Sigmoid colon (tissue), 7 donors: Measurements from ENCODE around the gene TLCD3A. TPM values are rescaled to one million over a fixed set of nuclear protein-coding genes. Genes with fewer than 3 reads are reported as not detected.

Experiments used
- DNase-seq: peaks from one replicate; pipeline ENCODE4 v3.0.0-alpha.2; 2019
- H3K27ac ChIP-seq, 4 donors: fragments of 200-600 bp; sonication (generic); one replicate each; pipeline ENCODE4 v1.5.1; 2016 to 2019; ENCODE audit warnings: mild to moderate bottlenecking in 1 of 4
- H3K27me3 ChIP-seq, 3 donors: fragments of 200-600 bp; sonication (generic); one replicate each; pipeline ENCODE4 v1.5.1; 2019; ENCODE audit warnings: mild to moderate bottlenecking in 1 of 3
- H3K36me3 ChIP-seq, 4 donors: fragments of 200-600 bp; sonication (generic); one replicate each; pipeline ENCODE4 v1.5.1; 2016 to 2019
- H3K4me1 ChIP-seq, 4 donors: fragments of 200-600 bp; sonication (generic); one replicate each; pipeline ENCODE4 v1.5.1; 2017 to 2019
- H3K4me3 ChIP-seq, 4 donors: fragments of 200-600 bp; sonication (generic); one replicate each; pipeline ENCODE4 v1.5.1; 2017 to 2019; ENCODE audit warnings: mild to moderate bottlenecking in 2 of 4, moderate library complexity in 1 of 4
- H3K9me3 ChIP-seq, 4 donors: fragments of 200-600 bp in 3 of 4; sonication (generic) in 3 of 4; one replicate each; pipeline versions ENCODE4 v1.5.1 to v1.6.1; 2013 to 2019
- CTCF ChIP-seq, 4 experiments: fragments of 450-650 bp in 3 of 4; fragments of 200-600 bp in 1 of 4; IDR thresholded peaks; one replicate each; pipeline ENCODE4 v1.5.1; 2016 to 2019; ENCODE audit warnings: antibody characterized with exemption in 4 of 4, mild to moderate bottlenecking in 3 of 4, moderate library complexity in 2 of 4
- EP300 ChIP-seq, 4 donors: sonication (generic); formaldehyde crosslinking; IDR thresholded peaks; one replicate each; pipeline ENCODE4 v1.6.1; 2017; ENCODE audit warnings: antibody characterized with exemption in 4 of 4
- POLR2A ChIP-seq, 2 donors: fragments of 450-650 bp; IDR thresholded peaks; one replicate each; pipeline ENCODE4 v1.6.1; 2016; ENCODE audit warnings: antibody characterized with exemption in 2 of 2, mild to moderate bottlenecking in 2 of 2, moderate library complexity in 2 of 2
- POLR2AphosphoS5 ChIP-seq, 4 donors: sonication (generic); formaldehyde crosslinking; IDR thresholded peaks; one replicate each; pipeline ENCODE4 v1.6.1; 2017; ENCODE audit warnings: antibody characterized with exemption in 4 of 4
- WGBS, 2 donors: extraction: QIAGEN DNeasy Blood & Tissue Kit; methylation state at CpG; one replicate each; pipeline ENCODE4 v1.1.7; 2013; 5-methylcytosine and 5-hydroxymethylcytosine counted together
- intact Hi-C: fragments of 100-400 bp; cut with DNase I; formaldehyde crosslinking; loops from one replicate; pipeline ENCODE4 v1.15.1; 2023
- polyA plus RNA-seq, 3 donors: library from polyadenylated mRNA; stranded (reverse); fragments of 200-250 nt; gene quantifications; one replicate each; pipeline ENCODE4 v1.2.3, GENCODE V29; 2013
- total RNA-seq, 4 donors: library from RNA; depleted of rRNA; stranded (reverse); fragments of >200 nt; gene quantifications; one replicate each; pipeline ENCODE4 v1.1.0, GENCODE V29; 2016
- donor health status: healthy with polysubstance abuse.
- donor health status: Bipolar disorder and iron deficiency.
- donor health status: healthy.

The TLCD3A gene
- total RNA-seq, result 1 to 10 TPM; 2.6 to 9.4 (median 3.5) TPM
- polyA plus RNA-seq, result 10 to 100 TPM in 1 of 3 donors, 1 to 10 TPM in 2; 1.8 to 10.3 (median 4.8) TPM

- no peak for TF ChIP-seq EP300 (IDR thresholded peaks at IDR 0.05)
- TF ChIP-seq POLR2AphosphoS5 (IDR thresholded peaks at IDR 0.05), result peak in 1 of 4 donors; percentile 20
- no peak for TF ChIP-seq POLR2A (IDR thresholded peaks at IDR 0.05)
- H3K4me3 ChIP-seq, result peak within 1 kb of the TSS; percentile 69 to 89 (median 80)
- no peaks in the 10 kb centered on the region for H3K9me3 ChIP-seq
- no peaks in the 10 kb centered on the region for H3K36me3 ChIP-seq
- H3K4me1 ChIP-seq, result peaks cover 0 to 27% (median 19%) of the 10 kb centered on the region in 4 donors
- H3K27me3 ChIP-seq, result no peaks in the 10 kb centered on the region
- intact Hi-C loops, result no loop called here
- peak within 1 kb of the TSS; percentile 85 to 91 (median 87) for H3K27ac ChIP-seq
- peak; percentile 87 for DNase-seq
- 1% methylated on average over 126 of the region's 126 CpGs for WGBS, 2 donors
Measured at GRCh38 chr17:732067-732901, at the start of gene TLCD3A. TLCD3A (plus strand) TSS chr17:732596; CDS start chr17:732648, 52 bp downstream.

GRCh38 chr17:683040-683439, 49.4 kb upstream of the TLCD3A start:
- TF ChIP-seq CTCF (IDR thresholded peaks at IDR 0.05) (no peak), EP300 (IDR thresholded peaks at IDR 0.05) (no peak), POLR2A (IDR thresholded peaks at IDR 0.05) (no peak), POLR2AphosphoS5 (IDR thresholded peaks at IDR 0.05) (no peak)
- Histone ChIP-seq H3K27me3 (no peaks in the 10 kb centered on the region), H3K4me3 (no peak overlapping the region), H3K9me3 (no peaks in the 10 kb centered on the region), H3K27ac (no peak overlapping the region), H3K4me1 (no peaks in the 10 kb centered on the region), H3K36me3 (peaks cover 0 to 10% (median 4%) of the 10 kb centered on the region in 4 donors)
- 93 to 96% methylated on average over 1 of the region's 1 CpG for WGBS, 2 donors
- DNase-seq, result no peak
- intact Hi-C loops, result no loop called here

- H3K36me3 ChIP-seq, result peaks cover 0 to 10% (median 4%) of the 10 kb centered on the region in 4 donors
- no peaks in the 10 kb centered on the region for H3K27me3 ChIP-seq
- H3K9me3 ChIP-seq, result no peaks in the 10 kb centered on the region
- H3K4me3 ChIP-seq, result no peak overlapping the region
- no peak for DNase-seq
- intact Hi-C loops, result no loop called here
- 41 to 71% methylated on average over 4 of the region's 4 CpGs for WGBS, 2 donors
- TF ChIP-seq CTCF (IDR thresholded peaks at IDR 0.05) (no peak), POLR2AphosphoS5 (IDR thresholded peaks at IDR 0.05) (no peak), EP300 (IDR thresholded peaks at IDR 0.05) (no peak), POLR2A (IDR thresholded peaks at IDR 0.05) (no peak)
- H3K4me1 ChIP-seq, result no peaks in the 10 kb centered on the region
- no peak overlapping the region for H3K27ac ChIP-seq
Measured at GRCh38 chr17:683499-684254, 48.7 kb upstream of the TLCD3A start.

- Histone ChIP-seq H3K4me1 (no peaks in the 10 kb centered on the region), H3K9me3 (no peaks in the 10 kb centered on the region), H3K36me3 (peaks cover 0 to 15% (median 4%) of the 10 kb centered on the region in 4 donors), H3K4me3 (no peak overlapping the region), H3K27me3 (no peaks in the 10 kb centered on the region), H3K27ac (no peak overlapping the region)
- no peak for DNase-seq
- TF ChIP-seq CTCF (IDR thresholded peaks at IDR 0.05) (no peak), POLR2A (IDR thresholded peaks at IDR 0.05) (no peak), EP300 (IDR thresholded peaks at IDR 0.05) (no peak), POLR2AphosphoS5 (IDR thresholded peaks at IDR 0.05) (no peak)
- 93 to 95% methylated on average over 6 of the region's 6 CpGs for WGBS, 2 donors
- intact Hi-C loops, result no loop called here
Measured at GRCh38 chr17:685006-685405, 47.4 kb upstream of the TLCD3A start.
